Prostate gland (tissue), 2 donors: ENCODE results near the gene ZNF334.

Experiments used
- CTCF ChIP-seq, 4 experiments: fragments of 200-600 bp in 2 of 4; fragments of 450-650 bp in 2 of 4; sonication (generic) in 2 of 4; IDR thresholded peaks; 1 replicate in 3 of 4; 2 replicates in 1 of 4; pipeline ENCODE4 v1.5.1; 2016 to 2019; ENCODE audit warnings: antibody characterized with exemption in 4 of 4, mild to moderate bottlenecking in 2 of 4, moderate library complexity in 2 of 4
- POLR2AphosphoS5 ChIP-seq: sonication (generic); formaldehyde crosslinking; IDR thresholded peaks from one replicate; pipeline ENCODE4 v1.6.1; 2017; ENCODE audit warnings: antibody characterized with exemption

- TF ChIP-seq CTCF (IDR thresholded peaks at IDR 0.05) (no peak), POLR2AphosphoS5 (no peak)
Observed at GRCh38 chr20:46482864-46483263, 30.5 kb downstream of the ZNF334 start.
